Ascending aorta (tissue), 2 donors: ENCODE results near the gene TUBA1C. TPM values are rescaled to one million over a fixed set of nuclear protein-coding genes. Genes with fewer than 3 reads are reported as not detected.

Source experiments
- DNase-seq, 2 donors: peaks; one replicate each; pipeline ENCODE4 v3.0.0-alpha.2; 2019; ENCODE audit warnings: low spot score in 2 of 2
- H3K27ac ChIP-seq, 2 donors: fragments of 200-600 bp; sonication (generic); one replicate each; pipeline ENCODE4 v1.5.1; 2016 to 2017; ENCODE audit warnings: mild to moderate bottlenecking in 1 of 2
- H3K27me3 ChIP-seq: fragments of 200-600 bp; sonication (generic); one replicate; pipeline ENCODE4 v1.5.1; 2017
- H3K36me3 ChIP-seq, 2 donors: fragments of 200-600 bp; sonication (generic); one replicate each; pipeline ENCODE4 v1.5.1; 2016
- H3K4me1 ChIP-seq, 2 donors: fragments of 200-600 bp; sonication (generic); one replicate each; pipeline ENCODE4 v1.5.1; 2016 to 2017; ENCODE audit warnings: mild to moderate bottlenecking in 1 of 2
- H3K4me3 ChIP-seq, 2 donors: fragments of 200-600 bp; sonication (generic); one replicate each; pipeline ENCODE4 v1.5.1; 2016 to 2017; ENCODE audit warnings: mild to moderate bottlenecking in 1 of 2
- H3K9me3 ChIP-seq, 2 donors: fragments of 200-600 bp; sonication (generic); one replicate each; pipeline ENCODE4 v1.5.1; 2016
- CTCF ChIP-seq, 3 experiments: fragments of 200-600 bp in 2 of 3; fragments of 450-650 bp in 1 of 3; sonication (generic) in 2 of 3; IDR thresholded peaks; one replicate each; pipeline ENCODE4 v1.5.1; 2016 to 2019; ENCODE audit warnings: antibody characterized with exemption in 3 of 3, mild to moderate bottlenecking in 1 of 3, moderate library complexity in 1 of 3
- intact Hi-C: fragments of 100-400 bp; cut with DNase I; formaldehyde crosslinking; loops from one replicate; pipeline ENCODE4 v1.15.1; 2023
- total RNA-seq: library from RNA; depleted of rRNA; stranded (reverse); fragments of >200 nt; gene quantifications from one replicate; pipeline ENCODE4 v1.1.0, GENCODE V29; 2016

TUBA1C gene
- total RNA-seq, 1 donor from 2014 or later = 370 TPM

DNA sequence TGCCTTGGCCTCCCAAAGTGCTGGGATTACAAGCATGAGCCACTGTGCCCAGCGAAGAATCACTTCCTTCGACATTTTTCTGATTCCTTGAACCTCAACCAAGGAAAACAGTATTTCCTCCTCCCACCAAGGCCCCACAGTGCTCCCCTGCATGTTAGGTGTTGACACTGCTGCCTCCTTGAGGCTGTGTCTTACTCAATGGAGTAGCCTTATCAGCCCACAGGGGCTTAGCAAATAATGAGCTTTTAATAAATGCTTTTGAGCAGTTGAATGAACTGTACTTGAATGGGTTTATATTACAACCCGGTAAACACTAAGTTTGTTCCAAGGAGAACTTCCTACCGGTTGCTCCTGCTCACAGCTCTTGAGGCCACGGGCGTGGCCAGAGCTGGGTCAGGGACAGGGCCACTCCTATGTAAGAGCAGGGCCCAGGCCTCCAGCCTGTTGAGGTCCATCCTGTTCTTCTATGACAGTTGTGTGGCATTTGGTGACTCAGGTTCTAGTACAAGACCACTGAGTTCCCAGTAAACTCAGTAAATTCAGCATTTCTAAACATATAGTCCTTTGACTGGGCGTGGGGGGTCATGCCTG lies 39.2 kb upstream of the TUBA1C start:
- Histone ChIP-seq H3K27ac (no peak overlapping the region), H3K36me3 (no peaks in the 10 kb centered on the region), H3K9me3 (no peaks in the 10 kb centered on the region), H3K4me3 (no peak overlapping the region), H3K4me1 (no peaks in the 10 kb centered on the region), H3K27me3 (no peaks in the 10 kb centered on the region)
- DNase-seq = no peak
- TF ChIP-seq CTCF (IDR thresholded peaks at IDR 0.05) = no peak
- intact Hi-C loops = no loop called here

DNA sequence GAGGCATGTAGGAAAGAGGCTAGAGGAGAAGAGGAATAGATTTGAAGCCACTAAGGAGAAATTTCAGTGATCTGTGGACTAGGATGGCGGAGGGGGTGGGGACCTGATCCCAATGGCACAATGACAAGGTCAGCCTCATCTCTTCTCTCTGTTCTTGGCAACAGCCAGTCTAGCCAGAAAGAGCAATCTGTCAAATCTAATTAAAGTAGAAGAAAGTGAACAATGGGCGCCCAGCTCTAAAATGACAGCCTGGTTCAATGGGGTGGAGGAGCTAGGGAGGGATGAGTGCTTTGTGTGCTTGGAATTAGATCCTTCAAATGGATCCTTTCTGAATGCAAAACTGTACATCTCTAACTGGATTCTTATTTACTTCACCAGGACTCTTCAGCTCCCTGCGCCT lies 37.2 kb upstream of the TUBA1C start:
- no peak for TF ChIP-seq CTCF (IDR thresholded peaks at IDR 0.05)
- no peak overlapping the region for H3K27ac ChIP-seq
- intact Hi-C loops = no loop called here
- no peak overlapping the region for H3K4me3 ChIP-seq
- no peaks in the 10 kb centered on the region for H3K27me3 ChIP-seq
- no peaks in the 10 kb centered on the region for H3K36me3 ChIP-seq
- no peaks in the 10 kb centered on the region for H3K9me3 ChIP-seq
- peaks cover 0 to 10% of the 10 kb centered on the region in 2 donors for H3K4me1 ChIP-seq
- DNase-seq = no peak

DNA sequence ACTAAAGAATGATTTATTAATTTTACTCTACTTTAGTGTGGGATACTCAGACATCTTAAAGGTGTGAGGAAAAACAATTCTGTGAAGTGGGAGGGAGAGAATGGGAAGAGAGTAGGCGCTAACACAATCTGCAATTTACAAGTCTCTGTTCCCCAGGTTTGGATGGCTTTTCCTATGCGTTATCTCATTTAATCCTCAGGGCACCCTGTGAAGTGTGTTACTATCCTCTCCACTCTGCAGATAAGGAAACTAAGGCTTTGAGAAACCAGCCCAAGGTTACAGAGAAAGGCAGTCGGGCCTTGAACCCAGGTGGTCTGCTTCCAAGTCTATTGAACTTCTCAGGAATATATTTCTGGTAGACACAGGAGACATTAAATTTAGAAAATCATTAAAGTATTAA lies 36.2 kb upstream of the TUBA1C start:
- no peak overlapping the region for H3K27ac ChIP-seq
- intact Hi-C loops = no loop called here
- H3K9me3 ChIP-seq = no peaks in the 10 kb centered on the region
- DNase-seq = no peak
- peaks cover 2 to 18% of the 10 kb centered on the region in 2 donors for H3K4me1 ChIP-seq
- H3K36me3 ChIP-seq = no peaks in the 10 kb centered on the region
- no peak overlapping the region for H3K4me3 ChIP-seq
- H3K27me3 ChIP-seq = no peaks in the 10 kb centered on the region
- TF ChIP-seq CTCF (IDR thresholded peaks at IDR 0.05) = no peak

DNA sequence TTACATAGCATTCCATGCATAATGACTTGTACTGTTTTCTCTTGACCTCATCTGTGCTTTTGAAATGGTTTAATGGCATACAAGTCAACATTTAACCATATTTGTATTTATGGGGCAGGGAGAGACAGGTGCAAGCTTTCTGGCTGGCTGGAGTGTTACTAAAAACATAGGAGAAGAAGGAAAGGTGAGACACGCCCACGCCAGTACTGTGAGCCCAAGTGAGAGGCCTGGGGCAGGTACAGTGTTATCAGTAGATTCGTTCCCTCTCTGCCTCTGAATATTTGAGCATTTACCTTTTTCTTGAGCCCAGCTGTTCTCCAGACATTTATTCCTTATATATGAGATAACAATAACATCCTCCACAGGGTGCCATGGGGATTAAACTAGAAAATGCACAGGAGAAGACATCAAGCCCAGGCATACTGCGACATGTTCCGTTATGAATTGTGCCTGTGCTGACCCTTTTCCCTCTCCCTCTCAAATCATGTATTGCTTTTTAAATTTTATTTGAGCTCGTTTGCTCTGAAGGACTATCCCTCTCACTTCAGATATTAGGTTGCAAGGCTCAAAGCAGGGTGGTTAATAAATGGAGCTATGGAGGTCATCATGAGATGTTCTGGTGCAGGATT lies 34.6 kb upstream of the TUBA1C start:
- no peak overlapping the region for H3K27ac ChIP-seq
- H3K36me3 ChIP-seq = no peaks in the 10 kb centered on the region
- H3K9me3 ChIP-seq = no peaks in the 10 kb centered on the region
- H3K4me1 ChIP-seq = peaks cover 3 to 25% of the 10 kb centered on the region in 2 donors
- no peaks in the 10 kb centered on the region for H3K27me3 ChIP-seq
- no peak overlapping the region for H3K4me3 ChIP-seq
- intact Hi-C loops = no loop called here
- no peak for DNase-seq
- no peak for TF ChIP-seq CTCF (IDR thresholded peaks at IDR 0.05)

DNA sequence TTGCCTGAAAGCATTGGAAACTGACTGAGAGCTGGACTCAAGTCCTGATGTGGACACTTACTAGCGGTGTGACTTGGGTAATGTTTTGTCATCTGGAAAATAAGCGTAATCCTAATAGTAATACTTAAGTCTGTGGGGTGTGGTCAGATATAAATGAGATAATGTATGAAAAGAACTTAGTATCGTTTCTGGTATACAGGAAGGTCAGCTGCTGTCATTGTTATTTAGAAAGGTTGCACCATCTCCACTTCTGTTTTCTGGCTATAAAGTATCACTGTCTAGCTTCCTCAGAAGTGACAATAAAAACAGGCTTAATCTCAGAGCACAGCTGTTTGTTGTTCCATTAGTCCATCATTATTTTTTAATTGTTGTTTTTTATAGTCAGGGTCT lies 34.1 kb upstream of the TUBA1C start:
- DNase-seq = no peak
- Histone ChIP-seq H3K4me1 (peaks cover 3 to 26% of the 10 kb centered on the region in 2 donors), H3K36me3 (no peaks in the 10 kb centered on the region), H3K9me3 (no peaks in the 10 kb centered on the region), H3K27me3 (no peaks in the 10 kb centered on the region), H3K27ac (no peak overlapping the region), H3K4me3 (no peak overlapping the region)
- TF ChIP-seq CTCF (IDR thresholded peaks at IDR 0.05) = no peak
- intact Hi-C loops = no loop called here
